Thoracic aorta (tissue), 2 donors: Measurements from ENCODE around the gene AHDC1. TPM values are rescaled to one million over a fixed set of nuclear protein-coding genes. Genes with fewer than 3 reads are reported as not detected.

ENCODE experiments used
- ATAC-seq: fragments of 150-250 bp; one replicate; pipeline ENCODE4 v1.8.0; 2017; ENCODE audit warnings: low read depth; ENCODE audit not compliant: insufficient number of reproducible peaks, low FRiP score
- DNase-seq: peaks from one replicate; pipeline ENCODE4 v3.0.0-alpha.2; 2020; ENCODE audit warnings: low spot score
- H3K27ac ChIP-seq, 2 donors: fragments of 200-600 bp; sonication (generic); 1 replicate in 1 of 2; 2 replicates in 1 of 2; pipeline ENCODE4 v1.5.1; 2016; ENCODE audit warnings: mild to moderate bottlenecking in 2 of 2, moderate library complexity in 2 of 2
- H3K27me3 ChIP-seq: fragments of 200-600 bp; sonication (generic); replicated peaks from 2 replicates; pipeline ENCODE4 v1.6.0; 2016; ENCODE audit warnings: mild to moderate bottlenecking; ENCODE audit not compliant: insufficient read depth
- H3K36me3 ChIP-seq: fragments of 200-600 bp; sonication (generic); one replicate; pipeline ENCODE4 v1.5.1; 2016
- H3K4me1 ChIP-seq, 2 donors: fragments of 200-600 bp; sonication (generic); 1 replicate in 1 of 2; 2 replicates in 1 of 2; pipeline versions ENCODE4 v1.5.1 to v1.6.0; 2016; ENCODE audit warnings: low read depth in 2 of 2, mild to moderate bottlenecking in 1 of 2; ENCODE audit not compliant: control insufficient read depth in 1 of 2
- H3K4me3 ChIP-seq: fragments of 200-600 bp; sonication (generic); 2 replicates; pipeline ENCODE4 v1.5.1; 2016; ENCODE audit warnings: mild to moderate bottlenecking
- H3K9me3 ChIP-seq: fragments of 200-600 bp; sonication (generic); 2 replicates; pipeline ENCODE4 v1.5.1; 2016
- total RNA-seq, 2 donors: library from RNA; depleted of rRNA; stranded (reverse); fragments of >200 nt; gene quantifications; one replicate each; pipeline versions ENCODE4 v1.1.0 to v1.2.3, GENCODE V29; 2016
- TF ChIP-seq, protein P1 (sequence below): fragments of 200-600 bp; sonication (generic); IDR thresholded peaks from one replicate; pipeline ENCODE4 v1.5.1; 2019; ENCODE audit warnings: antibody characterized with exemption

The AHDC1 gene
- total RNA-seq, 2 donors from 2014 or later: 38.3 to 55.4 TPM

DNA sequence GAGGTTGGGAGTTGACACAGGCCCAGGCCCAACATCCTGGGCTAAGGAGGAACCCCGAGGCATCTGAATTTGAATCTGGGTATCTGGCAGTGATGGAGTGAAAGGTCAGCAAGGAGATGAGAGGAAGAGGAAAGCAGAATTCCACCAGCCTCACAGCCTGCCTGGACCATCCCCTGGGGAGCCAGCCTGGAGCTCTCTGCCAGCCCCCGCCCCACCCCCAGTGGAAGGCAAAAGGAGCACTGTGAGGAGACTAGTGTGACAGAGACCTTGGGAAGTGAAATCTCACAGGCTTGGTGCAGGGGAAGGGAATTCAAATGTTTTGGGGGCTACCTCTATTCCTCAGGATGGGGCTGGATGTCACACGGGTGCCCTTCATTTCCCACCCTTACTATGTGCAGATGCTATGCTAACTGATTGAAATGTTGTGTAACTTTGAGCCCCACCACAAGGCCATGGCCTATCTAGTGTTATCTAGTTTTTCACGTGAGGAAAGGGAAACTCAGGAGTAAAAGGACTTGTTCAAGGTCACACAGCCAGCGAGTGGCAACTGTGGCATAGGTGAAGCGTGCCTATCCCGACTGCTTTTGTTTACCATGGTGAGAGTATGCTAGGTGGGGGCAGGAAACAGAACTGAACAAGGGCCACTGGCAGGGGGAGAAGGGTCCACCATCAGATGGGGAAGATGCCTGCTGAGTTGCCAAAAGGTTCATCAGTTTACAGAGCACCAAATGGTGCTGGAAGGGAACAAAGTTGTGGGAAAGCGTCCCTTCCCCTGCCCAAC lies 29.8 kb downstream of the AHDC1 start:
- DNase-seq (no peak), ATAC-seq (no peak)
- TF ChIP-seq, protein P1, sequence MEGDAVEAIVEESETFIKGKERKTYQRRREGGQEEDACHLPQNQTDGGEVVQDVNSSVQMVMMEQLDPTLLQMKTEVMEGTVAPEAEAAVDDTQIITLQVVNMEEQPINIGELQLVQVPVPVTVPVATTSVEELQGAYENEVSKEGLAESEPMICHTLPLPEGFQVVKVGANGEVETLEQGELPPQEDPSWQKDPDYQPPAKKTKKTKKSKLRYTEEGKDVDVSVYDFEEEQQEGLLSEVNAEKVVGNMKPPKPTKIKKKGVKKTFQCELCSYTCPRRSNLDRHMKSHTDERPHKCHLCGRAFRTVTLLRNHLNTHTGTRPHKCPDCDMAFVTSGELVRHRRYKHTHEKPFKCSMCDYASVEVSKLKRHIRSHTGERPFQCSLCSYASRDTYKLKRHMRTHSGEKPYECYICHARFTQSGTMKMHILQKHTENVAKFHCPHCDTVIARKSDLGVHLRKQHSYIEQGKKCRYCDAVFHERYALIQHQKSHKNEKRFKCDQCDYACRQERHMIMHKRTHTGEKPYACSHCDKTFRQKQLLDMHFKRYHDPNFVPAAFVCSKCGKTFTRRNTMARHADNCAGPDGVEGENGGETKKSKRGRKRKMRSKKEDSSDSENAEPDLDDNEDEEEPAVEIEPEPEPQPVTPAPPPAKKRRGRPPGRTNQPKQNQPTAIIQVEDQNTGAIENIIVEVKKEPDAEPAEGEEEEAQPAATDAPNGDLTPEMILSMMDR: no peak
- no peaks in the 10 kb centered on the region for H3K36me3 ChIP-seq
- H3K27me3 ChIP-seq: no peaks in the 10 kb centered on the region
- H3K27ac ChIP-seq: peak overlapping the region; percentile 94 to 97
- H3K4me1 ChIP-seq: peaks cover 69 to 92% of the 10 kb centered on the region in 2 donors
- H3K9me3 ChIP-seq: no peaks in the 10 kb centered on the region
- H3K4me3 ChIP-seq: peak overlapping the region; percentile 69

DNA sequence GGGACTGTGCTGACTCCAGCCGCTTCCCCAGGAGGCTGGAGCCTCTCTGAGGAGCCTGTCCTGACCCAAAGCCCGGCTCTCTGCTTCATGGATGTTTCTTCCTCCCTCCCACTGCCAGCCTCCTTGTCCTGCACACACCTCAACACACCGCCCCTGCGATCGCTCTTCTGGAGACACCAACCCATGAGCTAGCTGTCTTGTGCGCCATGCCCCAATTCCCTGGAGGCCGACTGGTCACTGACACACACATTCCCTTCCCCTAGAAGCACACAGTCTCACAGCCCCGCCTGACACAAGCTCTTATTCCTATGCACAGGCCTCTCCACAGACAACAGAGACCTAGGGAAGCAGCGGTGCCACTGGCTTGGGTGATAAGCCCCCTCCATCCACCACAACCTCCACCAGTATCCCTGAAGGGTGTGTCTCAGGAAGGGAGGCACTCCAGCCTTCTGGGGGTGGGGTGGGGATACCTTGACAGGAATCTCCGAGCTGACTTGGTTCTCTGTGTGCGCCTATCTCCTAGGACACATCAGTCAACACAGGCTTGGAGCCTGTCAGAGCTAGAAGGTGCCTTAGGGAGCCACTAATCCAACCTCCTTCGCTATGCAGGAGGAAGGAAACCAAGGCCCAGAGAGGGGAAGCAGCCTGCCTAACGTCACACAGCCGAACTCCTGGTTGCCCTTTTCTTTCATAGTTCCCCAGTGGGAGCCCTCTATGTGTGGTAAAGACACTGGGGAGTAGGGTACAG lies 31.1 kb downstream of the AHDC1 start:
- ATAC-seq (no peak), DNase-seq (no peak)
- Histone ChIP-seq H3K4me1 (peaks cover 73 to 90% of the 10 kb centered on the region in 2 donors), H3K27ac (peak overlapping the region; percentile 94 to 97), H3K9me3 (no peaks in the 10 kb centered on the region), H3K36me3 (no peaks in the 10 kb centered on the region), H3K4me3 (peak overlapping the region; percentile 39), H3K27me3 (no peaks in the 10 kb centered on the region)
- TF ChIP-seq, protein P1: no peak

DNA sequence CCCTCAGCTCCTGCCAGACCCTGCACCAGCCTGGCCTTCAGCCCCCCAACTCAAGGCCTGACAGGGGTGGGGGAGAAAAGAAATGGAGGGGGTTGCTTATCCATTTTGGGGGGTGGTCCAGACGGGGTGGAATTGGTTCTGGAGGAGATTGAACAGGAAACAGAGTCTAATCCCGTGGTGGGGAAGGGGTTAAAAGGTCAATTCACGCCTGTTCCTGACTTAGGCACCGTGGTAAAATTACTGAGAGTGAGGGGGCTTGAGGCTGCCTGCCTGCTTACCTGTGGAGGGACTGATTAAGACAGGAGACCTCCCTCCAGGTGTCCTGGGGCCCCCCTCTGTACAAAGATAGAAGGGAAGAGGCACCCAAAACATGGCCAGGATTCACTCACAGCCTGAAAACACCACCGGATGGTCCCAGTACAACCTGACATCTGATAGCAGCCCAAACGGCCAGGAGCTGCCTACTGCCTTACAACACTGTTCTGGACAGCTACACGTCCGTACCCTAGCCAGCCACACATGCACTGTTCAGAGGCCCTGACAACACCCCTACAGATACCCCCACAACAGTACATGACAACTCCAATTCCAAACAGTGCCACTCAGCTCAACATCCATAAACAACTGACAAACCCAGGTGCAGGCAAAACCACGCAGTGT lies 31.8 kb downstream of the AHDC1 start:
- TF ChIP-seq, protein P1: no peak
- DNase-seq (no peak), ATAC-seq (no peak)

DNA sequence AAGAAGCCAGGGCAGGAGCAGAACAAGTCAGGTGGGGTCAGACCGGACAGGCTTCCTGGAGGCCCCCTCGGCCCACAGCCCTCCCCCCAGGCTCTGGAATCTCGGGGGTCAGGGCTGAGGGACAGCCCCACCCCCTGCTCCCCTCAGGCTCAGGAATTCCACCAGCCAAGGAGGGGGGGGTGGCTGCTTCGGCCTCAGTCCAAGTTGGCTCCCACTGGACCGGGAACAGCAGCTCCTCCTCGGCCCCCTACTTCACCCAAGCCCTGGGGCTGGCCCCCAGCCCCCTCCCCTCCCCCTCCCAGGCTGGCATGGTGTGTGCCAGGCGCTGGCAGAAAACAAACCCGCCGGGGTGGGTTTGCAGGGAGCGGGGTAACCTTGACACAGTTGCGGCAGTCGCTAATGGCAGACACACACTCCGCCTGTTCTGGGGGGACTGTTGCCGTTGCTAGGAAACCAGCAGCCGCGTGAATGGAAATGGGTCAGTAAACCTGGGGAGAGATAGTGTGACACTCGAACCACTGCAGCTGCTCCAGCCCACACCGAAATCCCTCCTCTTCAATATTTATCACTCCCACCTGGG lies 32.4 kb downstream of the AHDC1 start:
- ATAC-seq (no peak), DNase-seq (no peak)
- TF ChIP-seq, protein P1: no peak
- Histone ChIP-seq H3K27me3 (no peaks in the 10 kb centered on the region), H3K27ac (peak overlapping the region; percentile 94 to 97), H3K4me3 (peak overlapping the region; percentile 39), H3K4me1 (peaks cover 72 to 90% of the 10 kb centered on the region in 2 donors), H3K36me3 (no peaks in the 10 kb centered on the region), H3K9me3 (no peaks in the 10 kb centered on the region)

More for the DNA sequence above, 31.8 kb downstream of the AHDC1 start:
- H3K4me1 ChIP-seq: peaks cover 73 to 90% of the 10 kb centered on the region in 2 donors
- peak overlapping the region; percentile 94 to 97 for H3K27ac ChIP-seq
- peak overlapping the region; percentile 39 for H3K4me3 ChIP-seq
- H3K27me3 ChIP-seq: no peaks in the 10 kb centered on the region
- H3K9me3 ChIP-seq: no peaks in the 10 kb centered on the region
- no peaks in the 10 kb centered on the region for H3K36me3 ChIP-seq
